ENCODE measurements around the gene CALML5. TPM values are rescaled to one million over a fixed set of nuclear protein-coding genes. Genes with fewer than 3 reads are reported as not detected.

CALML5 gene
- total RNA-seq, 1 experiment from 2014 or later, result not detected

DNA sequence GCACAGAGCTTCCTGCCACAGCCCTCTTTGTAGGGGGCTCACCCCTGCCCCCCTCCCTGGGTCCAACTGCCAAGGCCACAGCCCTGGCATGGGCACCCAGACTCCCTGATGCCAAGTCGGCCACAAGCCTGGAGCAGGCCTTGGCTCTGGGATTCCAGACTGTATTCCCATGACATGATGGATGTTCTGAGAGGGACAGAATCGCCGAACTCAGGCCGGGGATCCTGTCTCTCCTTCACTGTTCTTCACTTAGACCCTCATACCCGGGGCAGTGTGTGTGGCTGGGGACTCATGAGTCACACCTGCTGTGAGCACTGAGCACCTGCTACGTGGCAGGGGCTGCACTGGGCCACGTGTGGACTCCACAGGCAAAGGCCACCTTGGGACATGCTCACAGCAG, 7.9 kb downstream of the CALML5 start:
- H3K36me3 ChIP-seq (ENCODE audit: control insufficient read depth in 1 of 2, insufficient read depth in 2 of 2, low read length in 2 of 2), result no peaks in the 10 kb centered on the region
- H3K4me1 ChIP-seq (ENCODE audit: control insufficient read depth in 1 of 2, insufficient read depth in 2 of 2, low read length in 2 of 2), result peaks cover 0 to 5% of the 10 kb centered on the region in 2 experiments; a peak in 1 of 4 replicates
- H3K27ac ChIP-seq (ENCODE audit: low read depth, low read length), result no peak overlapping the region
- BruUV-seq (replicated peaks), result no TSS peak
- no peaks in the 10 kb centered on the region for H3K27me3 ChIP-seq (ENCODE audit: insufficient read depth, low read length)
- H3K9me3 ChIP-seq (ENCODE audit: control insufficient read depth in 1 of 2, insufficient read depth in 1 of 2, low read depth in 1 of 2, low read length in 2 of 2), result no peaks in the 10 kb centered on the region
- no peak overlapping the region for H3K4me3 ChIP-seq (replicated peaks in 1 of 2; ENCODE audit: low read depth in 1 of 2, low read length in 2 of 2)
- H3K4me2 ChIP-seq (ENCODE audit: low read length), result no peak overlapping the region
- no peaks in the 10 kb centered on the region for H3K79me2 ChIP-seq (ENCODE audit: insufficient read depth, low read length)
- DNase-seq (ENCODE audit: low read depth, low spot score) (no peak), ATAC-seq (no peak)
- no peak overlapping the region for H3K9ac ChIP-seq (ENCODE audit: low read length)
- TF ChIP-seq, protein P1, sequence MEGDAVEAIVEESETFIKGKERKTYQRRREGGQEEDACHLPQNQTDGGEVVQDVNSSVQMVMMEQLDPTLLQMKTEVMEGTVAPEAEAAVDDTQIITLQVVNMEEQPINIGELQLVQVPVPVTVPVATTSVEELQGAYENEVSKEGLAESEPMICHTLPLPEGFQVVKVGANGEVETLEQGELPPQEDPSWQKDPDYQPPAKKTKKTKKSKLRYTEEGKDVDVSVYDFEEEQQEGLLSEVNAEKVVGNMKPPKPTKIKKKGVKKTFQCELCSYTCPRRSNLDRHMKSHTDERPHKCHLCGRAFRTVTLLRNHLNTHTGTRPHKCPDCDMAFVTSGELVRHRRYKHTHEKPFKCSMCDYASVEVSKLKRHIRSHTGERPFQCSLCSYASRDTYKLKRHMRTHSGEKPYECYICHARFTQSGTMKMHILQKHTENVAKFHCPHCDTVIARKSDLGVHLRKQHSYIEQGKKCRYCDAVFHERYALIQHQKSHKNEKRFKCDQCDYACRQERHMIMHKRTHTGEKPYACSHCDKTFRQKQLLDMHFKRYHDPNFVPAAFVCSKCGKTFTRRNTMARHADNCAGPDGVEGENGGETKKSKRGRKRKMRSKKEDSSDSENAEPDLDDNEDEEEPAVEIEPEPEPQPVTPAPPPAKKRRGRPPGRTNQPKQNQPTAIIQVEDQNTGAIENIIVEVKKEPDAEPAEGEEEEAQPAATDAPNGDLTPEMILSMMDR (IDR thresholded peaks at IDR 0.05 in 2 of 3, conservative IDR thresholded peaks at IDR 0.05 in 1 of 3; ENCODE audit: borderline replicate concordance in 1 of 3, insufficient read depth in 1 of 3, low read depth in 2 of 3, low read length in 2 of 3), result no peak
- TF ChIP-seq, protein P2, sequence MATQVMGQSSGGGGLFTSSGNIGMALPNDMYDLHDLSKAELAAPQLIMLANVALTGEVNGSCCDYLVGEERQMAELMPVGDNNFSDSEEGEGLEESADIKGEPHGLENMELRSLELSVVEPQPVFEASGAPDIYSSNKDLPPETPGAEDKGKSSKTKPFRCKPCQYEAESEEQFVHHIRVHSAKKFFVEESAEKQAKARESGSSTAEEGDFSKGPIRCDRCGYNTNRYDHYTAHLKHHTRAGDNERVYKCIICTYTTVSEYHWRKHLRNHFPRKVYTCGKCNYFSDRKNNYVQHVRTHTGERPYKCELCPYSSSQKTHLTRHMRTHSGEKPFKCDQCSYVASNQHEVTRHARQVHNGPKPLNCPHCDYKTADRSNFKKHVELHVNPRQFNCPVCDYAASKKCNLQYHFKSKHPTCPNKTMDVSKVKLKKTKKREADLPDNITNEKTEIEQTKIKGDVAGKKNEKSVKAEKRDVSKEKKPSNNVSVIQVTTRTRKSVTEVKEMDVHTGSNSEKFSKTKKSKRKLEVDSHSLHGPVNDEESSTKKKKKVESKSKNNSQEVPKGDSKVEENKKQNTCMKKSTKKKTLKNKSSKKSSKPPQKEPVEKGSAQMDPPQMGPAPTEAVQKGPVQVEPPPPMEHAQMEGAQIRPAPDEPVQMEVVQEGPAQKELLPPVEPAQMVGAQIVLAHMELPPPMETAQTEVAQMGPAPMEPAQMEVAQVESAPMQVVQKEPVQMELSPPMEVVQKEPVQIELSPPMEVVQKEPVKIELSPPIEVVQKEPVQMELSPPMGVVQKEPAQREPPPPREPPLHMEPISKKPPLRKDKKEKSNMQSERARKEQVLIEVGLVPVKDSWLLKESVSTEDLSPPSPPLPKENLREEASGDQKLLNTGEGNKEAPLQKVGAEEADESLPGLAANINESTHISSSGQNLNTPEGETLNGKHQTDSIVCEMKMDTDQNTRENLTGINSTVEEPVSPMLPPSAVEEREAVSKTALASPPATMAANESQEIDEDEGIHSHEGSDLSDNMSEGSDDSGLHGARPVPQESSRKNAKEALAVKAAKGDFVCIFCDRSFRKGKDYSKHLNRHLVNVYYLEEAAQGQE (IDR thresholded peaks at IDR 0.05; ENCODE audit: low read depth), result no peak
- TF ChIP-seq, protein P3, sequence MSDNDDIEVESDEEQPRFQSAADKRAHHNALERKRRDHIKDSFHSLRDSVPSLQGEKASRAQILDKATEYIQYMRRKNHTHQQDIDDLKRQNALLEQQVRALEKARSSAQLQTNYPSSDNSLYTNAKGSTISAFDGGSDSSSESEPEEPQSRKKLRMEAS (IDR thresholded peaks at IDR 0.05), result no peak
- TF ChIP-seq FOSL1 (IDR thresholded peaks at IDR 0.05; ENCODE audit: low read depth) (no peak), EGR1 (IDR thresholded peaks at IDR 0.05; ENCODE audit: low read depth) (no peak), CBX3 (IDR thresholded peaks at IDR 0.05; ENCODE audit: low read depth) (no peak), ZNF274 (IDR thresholded peaks at IDR 0.05; ENCODE audit: low read depth, low read length) (no peak), CEBPB (IDR thresholded peaks at IDR 0.05; ENCODE audit: low read depth) (no peak)
- POLR2A ChIA-PET, result no interaction called here
- intact Hi-C loops (cut with micrococcal nuclease), result no loop called here
- H2AFZ ChIP-seq (ENCODE audit: low read depth, low read length, poor library complexity, severe bottlenecking), result no peak overlapping the region
- RAD21 ChIA-PET (ENCODE audit: low non-redundant PET in 1 of 2, low total read pairs in 2 of 2, uncharacterized antibody in 2 of 2, unreplicated experiment in 2 of 2), result no interaction called here
- CTCF ChIA-PET, result no interaction called here
- H4K20me1 ChIP-seq (ENCODE audit: insufficient read depth), result no peaks in the 10 kb centered on the region
- H3K9me2 ChIP-seq (ENCODE audit: insufficient read depth), result no peaks in the 10 kb centered on the region

All from HCT116 (cell line).